GM12878 (cell line): ENCODE data around the gene SH2B3. TPM values are rescaled to one million over a fixed set of nuclear protein-coding genes. Genes with fewer than 3 reads are reported as not detected.

ENCODE experiments used
- ATAC-seq: fragments of 200-7000 bp; cut with Tn5 transposase; 3 replicates; pipeline ENCODE4 v1.9.1; 2020; ENCODE audit warnings: mild to moderate bottlenecking, moderate library complexity
- BruUV-seq: library from RNA; stranded (reverse); fragments of 400-500 nt; replicated peaks from 2 replicates; lab custom pipeline; 2021; lab: Mats Ljungman, UMichigan
- CTCF ChIA-PET: fragments of 300-600 bp; sonication (Branson Sonifier 250); formaldehyde crosslinking; extraction: SDS; loops from one replicate; lab custom pipeline; 2021; ENCODE audit warnings: inconsistent platforms; lab: Yijun Ruan, JAX
- POLR2A ChIA-PET: fragments of 350-600 bp; formaldehyde crosslinking; extraction: SDS; loops from one replicate; lab custom pipeline; 2021; ENCODE audit warnings: inconsistent platforms; lab: Charles Lee
- RAD21 ChIA-PET: fragments of 300-600 bp; sonication (Branson Sonifier 250); formaldehyde crosslinking; loops from one replicate; lab custom pipeline; 2023; ENCODE audit warnings: antibody characterized with exemption; ENCODE audit not compliant: unreplicated experiment; lab: Charles Lee
- SMC1A ChIA-PET: fragments of 300-600 bp; sonication (Branson Sonifier 250); formaldehyde crosslinking; loops from one replicate; lab custom pipeline; 2023; ENCODE audit not compliant: unreplicated experiment, uncharacterized antibody; lab: Charles Lee
- DNase-seq: peaks from one replicate; pipeline ENCODE4 v3.0.0-alpha.2; 2011; ENCODE audit warnings: low read depth, low spot score
- FAIRE-seq: peaks from 3 replicates; lab custom pipeline; 2011; peaks lifted over from hg19 to GRCh38; lab: Jason Lieb, UNC
- H2AFZ ChIP-seq: 2 replicates; pipeline ENCODE4 v1.6.0; 2011; ENCODE audit warnings: low read depth, low read length, control low read depth; ENCODE audit not compliant: control insufficient read depth
- H3K27ac ChIP-seq: 2 replicates; pipeline ENCODE4 v1.5.1; 2011; ENCODE audit warnings: control low read depth; ENCODE audit not compliant: control insufficient read depth, insufficient read depth
- H3K27me3 ChIP-seq, 2 experiments: replicated peaks in 1 of 2; 2 replicates each; pipeline versions ENCODE4 v1.6.0 to v1.6.1; 2011; ENCODE audit warnings: low read length in 1 of 2; ENCODE audit not compliant: control insufficient read depth in 2 of 2, insufficient read depth in 2 of 2
- H3K36me3 ChIP-seq, 2 experiments: 2 replicates each; pipeline ENCODE4 v1.5.1; 2011; ENCODE audit warnings: low read length in 1 of 2; ENCODE audit not compliant: control insufficient read depth in 2 of 2, insufficient read depth in 2 of 2
- H3K4me1 ChIP-seq: 2 replicates; pipeline ENCODE4 v1.6.1; 2011; ENCODE audit warnings: mild to moderate bottlenecking, low read length, moderate library complexity, mixed read lengths; ENCODE audit not compliant: control insufficient read depth, insufficient read depth
- H3K4me2 ChIP-seq: 2 replicates; pipeline ENCODE4 v1.6.0; 2011; ENCODE audit warnings: control low read depth; ENCODE audit not compliant: control insufficient read depth, insufficient read depth
- H3K4me3 ChIP-seq: fragments of 200-600 bp; sonication (generic); 2 replicates; pipeline ENCODE4 v1.5.1; 2016
- H3K79me2 ChIP-seq: 2 replicates; pipeline ENCODE4 v1.6.0; 2011; ENCODE audit warnings: low read length; ENCODE audit not compliant: control insufficient read depth, insufficient read depth
- H3K9ac ChIP-seq: 2 replicates; pipeline ENCODE4 v1.8.0; 2011; ENCODE audit warnings: low read length, control low read depth, mixed read lengths; ENCODE audit not compliant: control insufficient read depth, insufficient read depth
- H3K9me3 ChIP-seq: replicated peaks from 3 replicates; pipeline ENCODE4 v1.5.1; 2011; ENCODE audit warnings: mild to moderate bottlenecking, low read length; ENCODE audit not compliant: control insufficient read depth, insufficient read depth
- H4K20me1 ChIP-seq: 2 replicates; pipeline ENCODE4 v1.6.0; 2011; ENCODE audit not compliant: control insufficient read depth, insufficient read depth
- ASH2L ChIP-seq: fragments of 300-600, 200-600 bp; sonication (generic); IDR thresholded peaks from 2 replicates; pipeline ENCODE4 v1.6.1; 2017; ENCODE audit warnings: low read depth, mild to moderate bottlenecking, borderline replicate concordance
- ATF7 ChIP-seq: fragments of 450-650 bp; IDR thresholded peaks from 2 replicates; pipeline ENCODE4 v1.6.1; 2016; ENCODE audit warnings: low read depth, mild to moderate bottlenecking
- CHD4 ChIP-seq: fragments of 200-600 bp; sonication (generic); IDR thresholded peaks from 2 replicates; pipeline ENCODE4 v1.6.1; 2016; ENCODE audit warnings: mild to moderate bottlenecking
- CUX1 ChIP-seq: IDR thresholded peaks from 2 replicates; pipeline ENCODE4 v1.6.1; 2012; ENCODE audit warnings: improper control_type of control experiment, low read depth, low read length; ENCODE audit not compliant: insufficient replicate concordance
- IKZF2 ChIP-seq, 2 experiments: fragments of 450-650 bp; IDR thresholded peaks; 2 replicates each; pipeline ENCODE4 v1.6.1; 2017; ENCODE audit warnings: mild to moderate bottlenecking in 2 of 2, moderate library complexity in 2 of 2
- KDM1A ChIP-seq: fragments of 200-600 bp; sonication (generic); IDR thresholded peaks from 2 replicates; pipeline ENCODE4 v1.6.1; 2016; ENCODE audit warnings: borderline replicate concordance
- NFIC ChIP-seq: IDR thresholded peaks from 2 replicates; pipeline ENCODE4 v1.6.1; 2012; ENCODE audit warnings: low read depth, mild to moderate bottlenecking, inconsistent platforms, low read length, moderate library complexity
- PAX8 ChIP-seq: fragments of 450-650 bp; IDR thresholded peaks from 2 replicates; pipeline ENCODE4 v1.6.1; 2017; ENCODE audit warnings: mild to moderate bottlenecking, moderate library complexity
- RELA ChIP-seq: fragments of 450-650 bp; IDR thresholded peaks from 2 replicates; pipeline ENCODE4 v1.8.0; 2014; ENCODE audit warnings: borderline replicate concordance; ENCODE audit not compliant: partially characterized antibody
- SIN3A ChIP-seq: IDR thresholded peaks from 2 replicates; pipeline ENCODE4 v1.6.1; 2012; ENCODE audit warnings: low read depth, low read length, improper control_type of control experiment
- TCF3 ChIP-seq: IDR thresholded peaks from 2 replicates; pipeline ENCODE4 v1.6.1; 2012; ENCODE audit warnings: low read depth, mild to moderate bottlenecking, low read length, borderline replicate concordance; ENCODE audit not compliant: insufficient read depth
- WRNIP1 ChIP-seq: IDR thresholded peaks from 2 replicates; pipeline ENCODE4 v1.6.1; 2011; ENCODE audit warnings: low read depth, low read length, improper control_type of control experiment, borderline replicate concordance
- ZBTB40 ChIP-seq: fragments of 450-650 bp; IDR thresholded peaks from 2 replicates; pipeline ENCODE4 v1.6.1; 2016; ENCODE audit warnings: mild to moderate bottlenecking, moderate library complexity, borderline replicate concordance
- WGBS: methylation state at CpG from one replicate; pipeline ENCODE4 v1.1.6; 2016; ENCODE audit warnings: low lambda C conversion rate; ENCODE audit not compliant: insufficient replicate concordance, insufficient coverage; ENCODE audit errors: missing lambda C conversion rate; 5-methylcytosine and 5-hydroxymethylcytosine counted together
- in situ Hi-C: fragments of 300-500 bp; cut with MboI; formaldehyde crosslinking; loops from 9 replicates; pipeline ENCODE4 v1.14.3; 2018; ENCODE audit warnings: mixed read lengths
- intact Hi-C: fragments of 100-400 bp; cut with micrococcal nuclease; formaldehyde crosslinking; loops from one replicate; pipeline ENCODE4 v1.14.2; 2022; ENCODE audit not compliant: unreplicated experiment
- polyA plus RNA-seq, 11 experiments: library from polyadenylated mRNA; depleted of rRNA in 4 of 11; unstranded in 6 of 11; stranded (reverse) in 5 of 11; fragments of >200 nt; fragmentation: Nextera tagmentation in 4 of 11; fragmentation: Illumina TruSeq in 1 of 11; extraction: Ambion mirVana in 4 of 11; extraction: Trizol in 1 of 11; gene quantifications; 1 replicate in 1 of 11; 2 replicates in 10 of 11; pipeline versions ENCODE4 v1.2.1 to v1.2.3, GENCODE V29; 2011 to 2016; ENCODE audit warnings: inconsistent platforms in 2 of 11, missing spikeins in 2 of 11, low read depth in 1 of 11
- total RNA-seq, 4 experiments: library from RNA; depleted of rRNA in 3 of 4; stranded (reverse); fragments of >200 nt in 3 of 4; fragmentation: Illumina TruSeq in 1 of 4; extraction: Trizol in 1 of 4; gene quantifications; 2 replicates each; pipeline versions ENCODE4 v1.2.1 to v1.2.3, GENCODE V29; 2013 to 2021

SH2B3 gene
- total and polyA plus RNA-seq, 10 of the 15 experiments (the other 5 are each of a cell fraction or from before 2014, with no cell fraction given): 5.8 to 46.4 (median 23.3) TPM

DNA sequence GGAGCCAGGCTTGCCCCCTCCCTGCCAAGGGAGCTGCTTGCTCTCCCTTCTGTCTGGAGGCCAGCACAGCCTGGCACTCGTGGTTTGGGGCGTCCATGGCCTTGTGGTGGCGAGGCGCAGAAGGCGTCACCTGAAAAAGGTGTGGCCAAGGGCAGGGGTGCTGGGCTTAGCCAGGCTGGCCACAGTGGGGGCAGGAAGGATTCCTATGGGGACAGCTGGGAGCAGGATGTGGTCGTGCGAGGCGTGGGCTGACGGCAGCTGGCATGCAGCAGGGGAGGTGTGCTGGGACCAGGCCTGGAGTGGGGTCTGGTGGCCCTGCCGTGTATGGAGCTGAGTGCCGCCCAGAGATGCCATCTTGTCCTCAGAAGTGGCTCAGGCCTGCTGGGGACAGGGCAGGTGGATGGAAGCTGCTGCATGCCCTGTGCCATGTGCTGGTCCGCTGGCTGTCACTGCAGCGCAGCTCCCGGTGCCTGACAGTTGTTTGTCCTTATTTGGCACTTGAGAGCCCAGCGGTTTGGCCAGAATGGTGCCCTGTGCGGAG is 30.0 kb downstream of the SH2B3 start (continued):
- TF ChIP-seq KDM1A (no peak), ZBTB40 (no peak), RELA (no peak), TCF3 (peak; percentile 92), CHD4 (no peak), ASH2L (no peak), NFIC (no peak), IKZF2 (IDR thresholded peaks at IDR 0.05) (peak; percentile 16 to 22; a peak in 3 of 4 replicates)

GRCh38 chr12:111436266-111436665 is 30.5 kb downstream of the SH2B3 start:
- Histone ChIP-seq H3K27me3 (no peaks in the 10 kb centered on the region), H3K36me3 (peaks cover 15 to 23% of the 10 kb centered on the region in 2 experiments), H3K27ac (peak overlapping the region; percentile 95), H3K9me3 (no peaks in the 10 kb centered on the region), H3K4me1 (peaks cover 92% of the 10 kb centered on the region), H3K4me3 (no peak overlapping the region), H4K20me1 (no peaks in the 10 kb centered on the region; the same call in 1 of the 2 replicates), H3K79me2 (peaks cover 93% of the 10 kb centered on the region), H2AFZ (no peak overlapping the region), H3K4me2 (peak overlapping the region; percentile 80; the same call in 1 of the 2 replicates), H3K9ac (no peak overlapping the region; the same call in none of the 2 replicates)
- WGBS: 90% methylated on average over 7 of the region's 7 CpGs
- intact Hi-C loops (no loop called here), in situ Hi-C loops (loop anchor here (25.0 kb wide), 1 partner anchor 1776 kb away; the partner anchor contains the start of gene TPCN1)
- no peak for ATAC-seq
- no peak for FAIRE-seq
- ChIA-PET RAD21 (interaction anchor here (3.4 to 22.6 kb wide), 3 partner anchors 8 to 32 kb away, joined by 43 to 804 read pairs (median 103); partner anchors contain the start of gene SH2B3), POLR2A (interaction anchor here (2.0 to 12.0 kb wide), 3 partner anchors 9 to 27 kb away, joined by 12 to 188 read pairs (median 80); partner anchors contain the start of gene SH2B3), SMC1A (interaction anchor here (2.3 to 3.5 kb wide), 2 partner anchors 9 to 15 kb away, joined by 21 to 86 read pairs; no protein-coding TSS in a partner anchor), CTCF (interaction anchor here (3.2 to 3.5 kb wide), 4 partner anchors 8 to 39 kb away, joined by 22 to 59 read pairs (median 34); no protein-coding TSS in a partner anchor)
- BruUV-seq: no TSS peak
- no peak for DNase-seq
- no peak for TF ChIP-seq ATF7
- TF ChIP-seq CUX1: no peak
- TF ChIP-seq SIN3A: no peak
- TF ChIP-seq PAX8: no peak
- no peak for TF ChIP-seq WRNIP1
